ENCODE data around the gene BAHCC1.

DNA sequence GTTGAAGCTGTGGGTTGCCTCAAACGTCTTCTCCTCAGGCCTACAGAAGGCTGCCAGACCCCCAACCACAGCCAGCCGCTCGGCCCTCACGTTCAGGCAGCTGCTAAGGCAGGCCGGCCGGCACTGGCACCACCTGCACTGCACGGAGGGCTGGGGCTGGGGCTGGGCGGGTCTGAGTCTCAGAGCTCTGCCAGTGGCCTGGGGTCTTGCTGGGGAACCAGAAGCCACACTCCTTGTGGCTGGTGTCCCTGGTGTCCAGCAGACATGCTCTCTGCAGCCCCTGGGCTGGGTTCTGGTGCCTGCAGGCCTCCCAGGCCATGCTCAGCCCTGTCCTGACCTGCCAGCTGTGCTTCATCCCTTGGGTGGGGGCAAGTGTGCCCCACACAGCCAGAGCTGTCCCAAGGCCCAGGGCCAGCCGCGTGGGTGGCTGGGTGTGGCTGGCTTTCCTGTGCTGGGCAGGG is 42.0 kb downstream of the BAHCC1 start:
- TF ChIP-seq, protein P1, sequence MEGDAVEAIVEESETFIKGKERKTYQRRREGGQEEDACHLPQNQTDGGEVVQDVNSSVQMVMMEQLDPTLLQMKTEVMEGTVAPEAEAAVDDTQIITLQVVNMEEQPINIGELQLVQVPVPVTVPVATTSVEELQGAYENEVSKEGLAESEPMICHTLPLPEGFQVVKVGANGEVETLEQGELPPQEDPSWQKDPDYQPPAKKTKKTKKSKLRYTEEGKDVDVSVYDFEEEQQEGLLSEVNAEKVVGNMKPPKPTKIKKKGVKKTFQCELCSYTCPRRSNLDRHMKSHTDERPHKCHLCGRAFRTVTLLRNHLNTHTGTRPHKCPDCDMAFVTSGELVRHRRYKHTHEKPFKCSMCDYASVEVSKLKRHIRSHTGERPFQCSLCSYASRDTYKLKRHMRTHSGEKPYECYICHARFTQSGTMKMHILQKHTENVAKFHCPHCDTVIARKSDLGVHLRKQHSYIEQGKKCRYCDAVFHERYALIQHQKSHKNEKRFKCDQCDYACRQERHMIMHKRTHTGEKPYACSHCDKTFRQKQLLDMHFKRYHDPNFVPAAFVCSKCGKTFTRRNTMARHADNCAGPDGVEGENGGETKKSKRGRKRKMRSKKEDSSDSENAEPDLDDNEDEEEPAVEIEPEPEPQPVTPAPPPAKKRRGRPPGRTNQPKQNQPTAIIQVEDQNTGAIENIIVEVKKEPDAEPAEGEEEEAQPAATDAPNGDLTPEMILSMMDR (IDR thresholded peaks at IDR 0.05; ENCODE audit: extremely low read depth in 1 of 2, insufficient read depth in 1 of 2, low read depth in 1 of 2, low read length in 2 of 2): no peak
- no peak for TF ChIP-seq EZH2 (IDR thresholded peaks at IDR 0.05; ENCODE audit: borderline replicate concordance, low read depth, low read length, severe bottlenecking)
- TF ChIP-seq POLR2AphosphoS5 (IDR thresholded peaks at IDR 0.05; ENCODE audit: insufficient read depth, low read depth, low read length): no peak
- no peak for TF ChIP-seq POLR2A (IDR thresholded peaks at IDR 0.05; ENCODE audit: low read depth, low read length)
- TF ChIP-seq, protein P2, sequence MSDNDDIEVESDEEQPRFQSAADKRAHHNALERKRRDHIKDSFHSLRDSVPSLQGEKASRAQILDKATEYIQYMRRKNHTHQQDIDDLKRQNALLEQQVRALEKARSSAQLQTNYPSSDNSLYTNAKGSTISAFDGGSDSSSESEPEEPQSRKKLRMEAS (IDR thresholded peaks at IDR 0.05; ENCODE audit: insufficient read depth, insufficient read length): no peak

All from endothelial cell of umbilical vein (primary cell).